ENCODE measurements around the gene AAGAB.

DNA sequence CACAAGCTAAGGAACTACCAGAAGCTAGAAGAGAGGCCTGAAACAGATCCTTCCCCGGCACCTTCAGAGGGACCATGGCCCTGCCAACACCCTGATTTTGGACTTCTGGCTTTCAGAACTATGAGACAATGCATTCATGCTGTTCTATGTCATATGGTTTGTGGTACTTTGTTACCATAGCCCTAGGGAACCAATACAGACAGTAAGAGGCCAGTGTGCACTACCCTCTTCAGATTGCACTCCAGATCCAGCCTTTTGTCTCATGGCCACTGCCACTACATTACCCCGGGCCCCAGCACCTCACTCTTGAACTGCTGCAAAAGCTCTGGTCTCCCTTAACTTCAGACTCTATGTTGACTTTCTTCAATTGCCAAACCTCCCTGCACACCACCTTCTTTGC lies 24.0 kb downstream of the AAGAB start:
- TF ChIP-seq, protein P1, sequence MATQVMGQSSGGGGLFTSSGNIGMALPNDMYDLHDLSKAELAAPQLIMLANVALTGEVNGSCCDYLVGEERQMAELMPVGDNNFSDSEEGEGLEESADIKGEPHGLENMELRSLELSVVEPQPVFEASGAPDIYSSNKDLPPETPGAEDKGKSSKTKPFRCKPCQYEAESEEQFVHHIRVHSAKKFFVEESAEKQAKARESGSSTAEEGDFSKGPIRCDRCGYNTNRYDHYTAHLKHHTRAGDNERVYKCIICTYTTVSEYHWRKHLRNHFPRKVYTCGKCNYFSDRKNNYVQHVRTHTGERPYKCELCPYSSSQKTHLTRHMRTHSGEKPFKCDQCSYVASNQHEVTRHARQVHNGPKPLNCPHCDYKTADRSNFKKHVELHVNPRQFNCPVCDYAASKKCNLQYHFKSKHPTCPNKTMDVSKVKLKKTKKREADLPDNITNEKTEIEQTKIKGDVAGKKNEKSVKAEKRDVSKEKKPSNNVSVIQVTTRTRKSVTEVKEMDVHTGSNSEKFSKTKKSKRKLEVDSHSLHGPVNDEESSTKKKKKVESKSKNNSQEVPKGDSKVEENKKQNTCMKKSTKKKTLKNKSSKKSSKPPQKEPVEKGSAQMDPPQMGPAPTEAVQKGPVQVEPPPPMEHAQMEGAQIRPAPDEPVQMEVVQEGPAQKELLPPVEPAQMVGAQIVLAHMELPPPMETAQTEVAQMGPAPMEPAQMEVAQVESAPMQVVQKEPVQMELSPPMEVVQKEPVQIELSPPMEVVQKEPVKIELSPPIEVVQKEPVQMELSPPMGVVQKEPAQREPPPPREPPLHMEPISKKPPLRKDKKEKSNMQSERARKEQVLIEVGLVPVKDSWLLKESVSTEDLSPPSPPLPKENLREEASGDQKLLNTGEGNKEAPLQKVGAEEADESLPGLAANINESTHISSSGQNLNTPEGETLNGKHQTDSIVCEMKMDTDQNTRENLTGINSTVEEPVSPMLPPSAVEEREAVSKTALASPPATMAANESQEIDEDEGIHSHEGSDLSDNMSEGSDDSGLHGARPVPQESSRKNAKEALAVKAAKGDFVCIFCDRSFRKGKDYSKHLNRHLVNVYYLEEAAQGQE (IDR thresholded peaks at IDR 0.05; ENCODE audit: insufficient replicate concordance, low read depth) = no peak
- TF ChIP-seq, protein P2, sequence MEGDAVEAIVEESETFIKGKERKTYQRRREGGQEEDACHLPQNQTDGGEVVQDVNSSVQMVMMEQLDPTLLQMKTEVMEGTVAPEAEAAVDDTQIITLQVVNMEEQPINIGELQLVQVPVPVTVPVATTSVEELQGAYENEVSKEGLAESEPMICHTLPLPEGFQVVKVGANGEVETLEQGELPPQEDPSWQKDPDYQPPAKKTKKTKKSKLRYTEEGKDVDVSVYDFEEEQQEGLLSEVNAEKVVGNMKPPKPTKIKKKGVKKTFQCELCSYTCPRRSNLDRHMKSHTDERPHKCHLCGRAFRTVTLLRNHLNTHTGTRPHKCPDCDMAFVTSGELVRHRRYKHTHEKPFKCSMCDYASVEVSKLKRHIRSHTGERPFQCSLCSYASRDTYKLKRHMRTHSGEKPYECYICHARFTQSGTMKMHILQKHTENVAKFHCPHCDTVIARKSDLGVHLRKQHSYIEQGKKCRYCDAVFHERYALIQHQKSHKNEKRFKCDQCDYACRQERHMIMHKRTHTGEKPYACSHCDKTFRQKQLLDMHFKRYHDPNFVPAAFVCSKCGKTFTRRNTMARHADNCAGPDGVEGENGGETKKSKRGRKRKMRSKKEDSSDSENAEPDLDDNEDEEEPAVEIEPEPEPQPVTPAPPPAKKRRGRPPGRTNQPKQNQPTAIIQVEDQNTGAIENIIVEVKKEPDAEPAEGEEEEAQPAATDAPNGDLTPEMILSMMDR (IDR thresholded peaks at IDR 0.05; ENCODE audit: insufficient read depth, low read length) = no peak

Measured in HL-60 (cell line).